OCI-LY1 (cell line): Measurements from ENCODE around the gene MMAB.

ENCODE experiments used
- EZH2 ChIP-seq: fragments of 200-600 bp; sonication (generic), shearing (Covaris generic); IDR thresholded peaks from 2 replicates; pipeline ENCODE4 v1.8.0; 2017; ENCODE audit warnings: borderline replicate concordance, mixed run types, mild to moderate bottlenecking, antibody characterized with exemption, low read length, moderate library complexity, mixed read lengths
- TF ChIP-seq, protein P1 (sequence below): fragments of 200-600 bp; sonication (generic), shearing (Covaris generic); IDR thresholded peaks from 2 replicates; pipeline ENCODE4 v1.5.1; 2017; ENCODE audit warnings: mild to moderate bottlenecking, antibody characterized with exemption, low read length, moderate library complexity, mixed read lengths

- no peak for TF ChIP-seq EZH2
- TF ChIP-seq, protein P1, sequence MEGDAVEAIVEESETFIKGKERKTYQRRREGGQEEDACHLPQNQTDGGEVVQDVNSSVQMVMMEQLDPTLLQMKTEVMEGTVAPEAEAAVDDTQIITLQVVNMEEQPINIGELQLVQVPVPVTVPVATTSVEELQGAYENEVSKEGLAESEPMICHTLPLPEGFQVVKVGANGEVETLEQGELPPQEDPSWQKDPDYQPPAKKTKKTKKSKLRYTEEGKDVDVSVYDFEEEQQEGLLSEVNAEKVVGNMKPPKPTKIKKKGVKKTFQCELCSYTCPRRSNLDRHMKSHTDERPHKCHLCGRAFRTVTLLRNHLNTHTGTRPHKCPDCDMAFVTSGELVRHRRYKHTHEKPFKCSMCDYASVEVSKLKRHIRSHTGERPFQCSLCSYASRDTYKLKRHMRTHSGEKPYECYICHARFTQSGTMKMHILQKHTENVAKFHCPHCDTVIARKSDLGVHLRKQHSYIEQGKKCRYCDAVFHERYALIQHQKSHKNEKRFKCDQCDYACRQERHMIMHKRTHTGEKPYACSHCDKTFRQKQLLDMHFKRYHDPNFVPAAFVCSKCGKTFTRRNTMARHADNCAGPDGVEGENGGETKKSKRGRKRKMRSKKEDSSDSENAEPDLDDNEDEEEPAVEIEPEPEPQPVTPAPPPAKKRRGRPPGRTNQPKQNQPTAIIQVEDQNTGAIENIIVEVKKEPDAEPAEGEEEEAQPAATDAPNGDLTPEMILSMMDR, result no peak
Measured at GRCh38 chr12:109586385-109587296, 13.3 kb upstream of the MMAB start.
